Activated effector memory CD4-positive, alpha-beta T cell treated with anti-CD3 and anti-CD28 coated beads, Interleukin-2, amount 50 U/mL, for 16 hours (primary cell): ENCODE data around the gene SGMS1.

Source experiments
- DNase-seq: peaks from one replicate; pipeline ENCODE4 v3.0.0-alpha.2; 2020

The SGMS1 gene

DNA sequence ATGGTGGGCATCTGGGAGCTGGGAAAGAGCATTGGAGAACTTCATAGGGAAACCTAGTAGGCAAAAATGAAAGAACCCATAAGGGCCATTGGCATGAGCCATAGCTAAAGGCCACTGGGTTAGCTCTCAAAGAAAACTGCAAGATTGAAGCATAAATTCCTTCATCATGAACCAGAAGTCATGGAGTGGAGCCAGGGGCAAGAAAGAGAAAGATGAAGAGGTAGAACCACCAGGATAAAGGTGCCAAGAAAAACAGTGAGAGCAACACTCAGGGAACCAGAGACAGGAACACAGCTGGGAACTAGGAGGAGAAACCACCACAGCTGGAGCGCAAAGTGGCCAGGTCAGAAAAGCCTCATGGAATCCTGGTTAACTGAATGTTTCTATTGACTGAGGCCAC is 11.5 kb upstream of the SGMS1 start:
- DNase-seq, result no peak

- DNase-seq, result no peak
Observed at GRCh38 chr10:50634479-50634878, 10.7 kb upstream of the SGMS1 start.

GRCh38 chr10:50631052-50631451 is 7.3 kb upstream of the SGMS1 start:
- no peak for DNase-seq

GRCh38 chr10:50629495-50630122 is 5.9 kb upstream of the SGMS1 start:
- DNase-seq, result no peak

DNA sequence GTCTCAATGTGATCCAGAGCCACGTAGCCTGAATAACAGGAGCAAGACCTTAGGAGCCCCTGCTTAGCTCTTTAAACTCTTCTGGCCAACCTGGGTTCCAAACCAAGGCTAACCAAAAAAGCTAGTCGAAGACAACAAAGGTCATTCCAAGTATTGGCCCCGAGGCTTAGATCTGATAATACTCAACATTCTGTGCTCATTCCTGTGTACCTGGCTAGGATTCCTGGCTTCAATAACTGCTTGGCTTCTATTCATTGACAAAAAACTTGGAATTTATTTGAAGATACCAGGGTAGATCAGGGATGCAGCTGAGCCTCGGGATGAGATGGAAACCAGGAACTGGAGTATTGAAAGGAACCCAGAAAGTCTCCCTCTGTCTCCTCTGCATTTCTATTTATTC is 4.1 kb upstream of the SGMS1 start:
- DNase-seq, result no peak

DNA sequence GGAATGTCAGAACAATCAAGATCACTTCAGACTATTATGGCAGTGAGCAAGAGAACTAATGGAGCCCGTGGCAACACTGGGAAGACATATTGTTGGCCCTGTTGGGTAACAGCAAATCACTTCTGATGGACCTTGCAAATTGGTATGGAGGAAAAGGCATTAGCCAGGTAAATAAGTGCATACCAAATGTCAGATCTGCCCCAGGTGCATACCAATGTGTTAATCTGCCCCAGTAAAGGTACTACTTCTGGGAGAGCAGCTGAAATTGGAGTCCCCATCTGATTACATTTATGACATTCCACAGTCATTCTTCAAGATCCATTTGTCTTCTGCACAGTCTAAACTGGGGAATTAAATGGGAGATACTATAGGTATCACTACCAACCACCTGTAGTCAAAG is 3.7 kb upstream of the SGMS1 start:
- DNase-seq, result no peak

- DNase-seq, result no peak
Observed at GRCh38 chr10:50625649-50626132, 1.9 kb upstream of the SGMS1 start.

DNA sequence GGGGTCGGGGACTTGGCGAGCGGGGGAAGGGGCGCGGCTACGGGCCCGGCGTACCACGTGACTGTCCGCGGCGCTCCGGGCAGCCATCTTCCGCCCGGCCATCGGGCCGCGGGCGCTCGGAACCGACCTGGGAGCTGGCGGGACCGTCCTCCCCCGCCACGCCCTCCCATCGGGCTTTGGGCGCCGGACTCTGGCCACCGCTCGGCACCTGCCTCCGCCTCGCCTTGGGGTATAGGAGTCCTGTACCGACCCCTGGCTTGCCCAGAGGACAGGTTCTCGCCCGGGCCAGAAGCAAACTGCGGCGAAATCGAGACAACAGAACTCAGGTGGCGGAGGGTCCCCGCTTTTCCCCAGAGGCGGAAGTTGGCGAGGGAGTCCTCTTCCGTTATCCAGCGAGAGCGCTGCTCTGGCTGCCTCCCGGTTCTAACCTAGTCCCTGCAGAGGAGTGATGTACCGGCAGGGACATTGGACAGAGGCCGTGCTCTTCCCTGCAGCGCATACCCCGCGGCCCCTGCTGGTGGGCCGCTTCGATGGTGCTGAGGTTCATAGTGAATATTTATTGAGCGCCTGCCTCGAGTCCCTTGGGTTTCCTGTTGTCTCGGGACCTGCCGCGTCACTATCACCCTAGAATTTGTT is 1.2 kb upstream of the SGMS1 start:
- DNase-seq, result peak; percentile 85

- DNase-seq, result peak; percentile 99
Observed at GRCh38 chr10:50624413-50624865, 683 bp upstream of the SGMS1 start.

DNA sequence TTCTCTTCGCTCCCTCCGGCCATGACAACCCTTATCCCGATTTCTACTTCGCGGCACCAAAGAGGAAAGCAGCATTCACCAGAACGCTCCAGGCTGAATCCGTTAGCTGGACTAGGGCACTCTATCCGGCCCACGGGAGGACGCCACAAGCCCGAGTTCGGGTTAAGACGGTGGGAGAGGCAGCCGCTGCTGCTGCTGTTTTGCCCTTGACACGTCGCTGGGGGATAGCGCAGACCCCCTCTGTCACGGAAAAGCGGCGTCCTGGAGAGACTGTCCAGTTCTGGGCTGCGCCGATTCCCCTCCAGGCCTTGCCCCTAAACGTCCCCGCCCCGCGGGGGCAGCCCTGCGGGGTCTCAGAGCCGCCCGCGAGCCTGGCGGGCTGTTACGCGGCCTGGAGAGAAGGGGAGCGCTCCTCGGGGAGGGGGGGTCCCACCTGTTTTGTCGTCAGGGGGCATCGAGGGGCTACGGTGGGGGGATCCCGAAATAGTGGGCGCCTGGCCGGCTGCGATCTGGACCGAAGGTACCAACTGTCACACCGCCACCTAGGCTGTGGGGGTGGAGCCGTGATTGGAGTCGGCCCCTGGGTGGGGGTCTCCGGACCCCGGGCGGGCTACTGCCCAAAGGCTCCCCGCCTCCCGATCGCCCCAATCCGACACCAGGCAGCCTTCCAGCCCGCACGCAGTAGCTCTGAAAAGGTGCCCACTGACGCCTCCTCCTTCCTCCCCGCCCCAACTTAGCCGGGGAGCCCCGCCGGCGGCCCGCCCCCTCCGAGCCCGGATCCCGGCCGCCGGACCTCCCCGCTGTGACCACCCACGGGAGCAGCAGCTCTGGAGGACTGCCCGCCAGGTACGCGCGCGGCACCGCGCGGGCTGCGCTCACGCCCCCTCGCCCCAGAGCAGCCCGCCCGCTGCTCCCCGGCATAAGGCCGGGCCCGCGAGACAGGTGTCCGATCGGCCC is 772 bp downstream of the SGMS1 start:
- DNase-seq, result peak; percentile 83

DNA sequence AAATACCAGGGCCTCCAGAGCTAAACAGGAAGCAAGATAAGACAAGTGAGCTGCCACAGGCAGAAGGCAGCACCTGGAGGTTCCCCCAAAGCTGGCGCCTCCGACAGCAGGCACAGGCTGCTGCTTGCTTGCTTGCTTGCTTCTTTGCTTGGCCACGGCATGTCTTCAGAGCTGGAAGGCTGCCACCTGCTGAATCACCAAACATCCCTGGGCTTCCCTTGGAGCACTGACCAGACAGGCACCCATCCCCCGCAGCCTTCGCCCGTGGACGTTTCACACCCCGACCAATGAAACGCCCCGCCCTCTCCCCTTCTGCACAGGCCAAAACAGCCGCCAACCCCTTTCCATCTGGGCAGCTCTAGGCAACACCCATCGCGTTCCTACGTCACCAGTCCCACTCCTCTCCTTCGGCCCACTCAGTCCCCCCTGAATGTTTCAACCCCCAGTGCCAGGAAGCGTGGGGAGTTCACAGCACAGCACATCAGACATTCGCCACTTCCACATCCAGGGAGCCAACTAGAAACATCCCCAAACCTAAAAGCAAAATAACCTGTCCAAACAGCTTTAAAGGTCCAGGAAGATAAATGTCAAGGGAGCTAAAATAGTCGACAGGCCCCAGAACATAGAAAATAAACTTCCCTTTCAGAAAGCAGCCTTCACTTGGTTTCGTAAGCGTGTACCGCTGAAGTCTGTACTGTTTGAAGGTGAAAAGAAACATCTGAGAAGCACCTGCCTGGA is 1.6 kb downstream of the SGMS1 start:
- DNase-seq, result peak; percentile 87

DNA sequence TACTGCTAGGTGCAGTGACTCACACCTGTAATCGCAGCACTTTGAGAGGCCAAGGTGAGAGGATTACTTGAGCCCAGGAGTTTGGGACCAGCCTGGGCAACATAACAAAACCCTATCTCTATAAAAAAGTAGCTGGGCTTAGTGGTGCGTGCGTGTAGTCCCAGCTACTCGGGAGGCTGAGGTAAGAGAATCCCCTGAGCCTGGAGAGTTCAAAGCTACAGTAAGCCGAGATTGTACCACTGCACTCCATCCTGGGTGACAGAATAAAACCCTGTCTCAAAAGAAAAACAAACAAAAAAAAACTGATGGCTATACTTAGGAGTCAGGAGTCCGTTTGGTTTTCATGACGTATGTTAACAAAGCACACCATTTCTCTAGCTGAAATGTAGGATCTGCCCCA is 2.9 kb downstream of the SGMS1 start:
- DNase-seq, result no peak

GRCh38 chr10:50619882-50620281 is 3.9 kb downstream of the SGMS1 start:
- no peak for DNase-seq

GRCh38 chr10:50619166-50619565 is 4.6 kb downstream of the SGMS1 start:
- DNase-seq, result no peak

DNA sequence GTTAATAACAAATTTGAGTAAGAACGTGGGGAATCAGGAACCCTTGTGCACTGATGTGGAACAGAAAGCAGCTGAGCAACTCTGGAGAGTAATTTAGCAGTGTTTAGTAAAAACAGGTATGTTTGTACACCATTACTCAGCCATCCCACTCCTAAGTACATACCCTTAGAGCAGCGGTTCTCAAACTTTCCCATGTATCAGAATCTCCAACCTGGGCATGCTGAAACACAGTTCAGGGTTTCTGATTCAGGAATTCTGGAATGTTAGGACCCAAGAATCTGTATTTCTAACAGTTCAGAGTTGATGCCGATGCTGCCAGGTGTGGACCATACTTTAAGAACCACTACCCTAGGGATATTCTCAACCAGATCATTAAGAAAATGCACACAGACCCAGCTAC is 5.1 kb downstream of the SGMS1 start:
- no peak for DNase-seq

DNA sequence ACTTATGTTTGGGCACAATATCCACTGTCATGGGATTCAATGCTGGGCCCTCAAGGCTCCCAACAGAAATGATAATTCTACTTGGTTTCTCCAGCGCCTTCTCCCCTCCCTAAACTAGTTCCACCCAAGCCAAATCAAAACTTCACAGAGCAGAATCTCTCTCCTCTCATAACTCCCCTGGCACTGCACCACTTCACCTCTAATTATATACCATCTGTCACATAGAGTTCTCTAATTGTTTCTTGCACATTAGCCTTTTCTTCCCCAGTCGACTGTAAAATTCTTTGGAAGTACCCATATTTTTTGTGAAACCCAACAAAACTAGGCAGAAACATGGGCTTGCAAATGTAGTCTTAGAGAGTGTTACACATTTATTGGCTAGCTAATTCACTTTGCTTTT is 8.1 kb downstream of the SGMS1 start:
- DNase-seq, result no peak

DNA sequence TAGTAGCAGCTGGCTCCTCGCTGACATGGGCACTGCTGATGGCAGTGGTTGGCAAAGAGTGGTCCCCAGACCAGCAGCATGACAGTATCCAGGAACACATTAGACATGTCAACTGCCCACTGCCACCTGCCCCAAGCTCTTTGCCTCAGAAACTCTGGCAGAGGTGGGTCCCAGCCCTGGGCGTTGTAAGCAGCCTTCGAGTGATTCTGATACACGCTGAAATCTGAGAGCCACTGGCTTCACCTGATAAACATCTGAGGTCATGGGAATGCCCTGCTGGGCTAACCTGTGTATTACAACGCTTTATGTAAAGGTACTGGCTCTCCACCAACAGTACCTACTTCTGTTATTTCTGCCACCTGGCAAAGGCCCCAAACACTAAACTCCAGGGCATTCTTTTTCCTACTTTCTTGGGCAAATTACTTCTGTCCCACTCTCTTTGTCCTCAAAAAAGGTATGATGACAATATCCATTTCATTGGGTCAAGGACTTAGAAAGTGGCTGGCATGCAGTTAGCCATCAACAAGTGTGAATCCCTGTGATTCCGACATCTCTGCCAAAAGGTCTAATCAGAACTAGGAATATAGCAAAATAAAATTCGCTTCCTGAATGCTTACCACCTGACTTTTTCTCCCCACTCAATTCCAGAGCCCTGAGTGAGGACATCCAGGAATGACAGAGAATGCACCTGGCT is 9.2 kb downstream of the SGMS1 start:
- no peak for DNase-seq

DNA sequence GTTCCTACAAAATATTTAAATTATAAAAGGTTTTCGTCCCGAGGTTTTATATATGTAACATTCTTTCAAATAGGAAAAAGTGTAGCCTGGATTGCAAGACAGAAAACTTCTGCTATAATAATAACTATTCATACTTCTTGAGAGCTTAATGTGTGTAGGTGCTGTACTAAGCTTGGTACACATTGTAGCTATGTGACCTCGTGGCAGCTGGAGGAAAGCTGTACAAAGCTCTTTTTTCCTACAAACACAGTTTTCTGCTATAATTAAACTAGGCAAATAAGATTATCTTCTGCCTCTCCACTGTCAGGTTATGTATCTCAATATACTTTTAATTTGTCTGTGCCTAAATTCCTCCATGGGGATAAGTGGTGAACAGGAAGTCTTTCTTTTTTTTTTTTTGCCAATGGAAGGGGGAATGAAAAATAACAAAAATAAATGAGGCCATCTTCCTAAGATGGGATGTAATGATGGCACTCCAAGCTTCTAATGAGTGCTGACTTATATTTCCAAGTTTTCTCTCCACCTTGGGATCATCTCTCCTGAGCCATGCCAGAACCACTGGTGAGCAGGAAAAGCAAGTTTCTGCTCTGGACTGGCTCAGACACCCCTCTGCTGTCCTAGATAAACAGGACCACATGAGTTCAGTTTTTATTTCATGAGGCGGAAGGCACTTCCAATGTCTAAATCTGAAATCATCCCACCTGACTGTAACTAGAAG is 9.9 kb downstream of the SGMS1 start:
- no peak for DNase-seq

DNA sequence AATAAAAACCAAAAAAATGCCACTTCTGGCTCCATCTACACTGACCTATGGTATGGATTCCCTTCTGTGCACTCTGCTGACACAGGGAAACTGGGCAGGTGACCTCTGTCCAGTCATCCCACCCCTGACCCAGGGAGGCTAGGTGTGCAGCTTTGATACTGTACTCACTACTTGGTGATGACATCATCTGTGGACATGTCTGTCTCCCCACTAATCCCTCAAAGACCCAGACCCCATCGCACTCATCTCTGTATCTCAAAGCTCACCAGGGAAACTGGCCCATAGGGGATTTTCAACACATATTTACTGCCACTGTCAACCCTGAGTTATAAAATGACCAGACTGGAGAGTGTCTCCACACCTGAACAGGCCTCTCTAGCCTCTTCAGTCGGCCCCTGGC is 10.6 kb downstream of the SGMS1 start:
- no peak for DNase-seq

DNA sequence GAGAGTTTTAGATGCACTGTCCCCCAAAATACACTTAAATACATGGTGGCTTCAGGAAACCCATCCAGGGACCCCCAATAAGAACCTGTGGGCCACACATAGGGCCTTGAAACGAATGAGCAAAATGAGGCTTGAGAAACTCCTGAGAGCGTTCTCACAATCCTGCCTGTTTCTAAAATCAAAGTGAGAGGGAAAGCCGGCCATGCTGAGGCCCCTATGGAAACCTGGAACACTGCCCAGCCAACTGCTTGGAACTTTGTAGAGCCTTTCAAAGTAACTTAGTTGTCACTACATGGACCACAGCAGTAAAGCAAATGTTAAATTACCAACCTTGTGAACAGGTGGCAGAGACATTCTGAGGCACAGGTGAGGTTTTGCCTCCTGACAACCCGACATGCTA is 13.4 kb downstream of the SGMS1 start:
- DNase-seq, result no peak

GRCh38 chr10:50607356-50607925 is 16.3 kb downstream of the SGMS1 start:
- no peak for DNase-seq
